ENCODE measurements around the gene P2RX3.
"Not testable (repeated sequence)": the region's sequence is repeated elsewhere in the genome, so short reads cannot be mapped to it uniquely, and the experiment has no call there.

The P2RX3 gene

GRCh38 chr11:57335023-57335342 is 3.2 kb upstream of the P2RX3 start:
- in situ Hi-C loops (cut with MboI; ENCODE audit: low pct_unique_long_range_greater_than_20kb, low sequenced_read_pairs, unreplicated experiment): no loop called here
- DNase-seq (ENCODE audit: low spot score): no peak
- TF ChIP-seq, protein P1, sequence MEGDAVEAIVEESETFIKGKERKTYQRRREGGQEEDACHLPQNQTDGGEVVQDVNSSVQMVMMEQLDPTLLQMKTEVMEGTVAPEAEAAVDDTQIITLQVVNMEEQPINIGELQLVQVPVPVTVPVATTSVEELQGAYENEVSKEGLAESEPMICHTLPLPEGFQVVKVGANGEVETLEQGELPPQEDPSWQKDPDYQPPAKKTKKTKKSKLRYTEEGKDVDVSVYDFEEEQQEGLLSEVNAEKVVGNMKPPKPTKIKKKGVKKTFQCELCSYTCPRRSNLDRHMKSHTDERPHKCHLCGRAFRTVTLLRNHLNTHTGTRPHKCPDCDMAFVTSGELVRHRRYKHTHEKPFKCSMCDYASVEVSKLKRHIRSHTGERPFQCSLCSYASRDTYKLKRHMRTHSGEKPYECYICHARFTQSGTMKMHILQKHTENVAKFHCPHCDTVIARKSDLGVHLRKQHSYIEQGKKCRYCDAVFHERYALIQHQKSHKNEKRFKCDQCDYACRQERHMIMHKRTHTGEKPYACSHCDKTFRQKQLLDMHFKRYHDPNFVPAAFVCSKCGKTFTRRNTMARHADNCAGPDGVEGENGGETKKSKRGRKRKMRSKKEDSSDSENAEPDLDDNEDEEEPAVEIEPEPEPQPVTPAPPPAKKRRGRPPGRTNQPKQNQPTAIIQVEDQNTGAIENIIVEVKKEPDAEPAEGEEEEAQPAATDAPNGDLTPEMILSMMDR (IDR thresholded peaks at IDR 0.05; ENCODE audit: extremely low read depth, insufficient read depth, missing control alignments): no peak

DNA sequence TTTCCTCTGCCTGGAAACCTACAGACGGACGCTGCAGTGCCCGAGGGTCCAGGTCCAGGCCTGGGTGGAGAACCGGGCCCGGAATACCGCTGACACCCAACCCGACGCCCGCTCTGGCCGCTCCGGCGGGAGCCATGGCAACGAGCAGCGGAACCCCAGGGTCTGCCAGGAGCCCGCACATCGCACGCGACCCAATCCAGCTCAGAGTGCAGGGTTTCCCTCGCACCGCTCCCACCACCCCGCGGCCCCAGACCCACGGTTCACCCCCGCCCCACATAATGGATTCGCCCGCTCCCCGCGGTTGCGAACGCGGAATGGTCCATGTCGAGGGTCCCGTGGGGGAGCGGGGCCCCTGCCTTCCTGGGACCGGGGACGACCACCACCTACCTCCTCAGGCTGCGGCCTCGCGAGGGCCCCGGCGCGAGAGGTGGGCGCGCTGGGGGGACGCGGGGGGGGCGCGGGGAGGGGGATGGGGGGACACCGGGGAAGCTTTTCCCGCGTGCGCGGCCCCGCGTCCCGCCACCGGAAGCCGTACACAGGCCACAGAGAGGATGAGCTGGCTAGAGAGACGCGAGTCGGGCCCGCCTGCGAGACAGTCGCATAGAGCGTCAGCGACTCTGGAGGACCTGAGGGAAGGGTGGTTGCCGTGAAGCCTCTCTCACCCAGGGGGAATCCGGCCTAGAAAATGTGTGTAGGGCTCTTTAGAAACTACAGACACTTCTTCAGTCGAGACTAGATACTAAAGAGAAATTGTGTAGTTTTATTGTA is 2.6 kb upstream of the P2RX3 start, which contains the start of gene SSRP1:
Gene SSRP1, minus strand, starts transcription at position 550 of the 768 bp plus-strand sequence. CDS start 771 bp downstream, outside the sequence.
- TF ChIP-seq, protein P1 (IDR thresholded peaks at IDR 0.05; ENCODE audit: extremely low read depth, insufficient read depth, missing control alignments): peak; percentile 26
- DNase-seq (ENCODE audit: low spot score): peak; percentile 94
- in situ Hi-C loops (cut with MboI; ENCODE audit: low pct_unique_long_range_greater_than_20kb, low sequenced_read_pairs, unreplicated experiment): no loop called here

- in situ Hi-C loops (cut with MboI; ENCODE audit: low pct_unique_long_range_greater_than_20kb, low sequenced_read_pairs, unreplicated experiment): no loop called here
- TF ChIP-seq, protein P1 (IDR thresholded peaks at IDR 0.05; ENCODE audit: extremely low read depth, insufficient read depth, missing control alignments): no peak
- DNase-seq (ENCODE audit: low spot score): no peak
These were observed 2.0 kb upstream of the P2RX3 start for GRCh38 chr11:57336111-57336666.

GRCh38 chr11:57336856-57337255 is 1.3 kb upstream of the P2RX3 start:
- in situ Hi-C loops (cut with MboI; ENCODE audit: low pct_unique_long_range_greater_than_20kb, low sequenced_read_pairs, unreplicated experiment): not testable (repeated sequence)

DNA sequence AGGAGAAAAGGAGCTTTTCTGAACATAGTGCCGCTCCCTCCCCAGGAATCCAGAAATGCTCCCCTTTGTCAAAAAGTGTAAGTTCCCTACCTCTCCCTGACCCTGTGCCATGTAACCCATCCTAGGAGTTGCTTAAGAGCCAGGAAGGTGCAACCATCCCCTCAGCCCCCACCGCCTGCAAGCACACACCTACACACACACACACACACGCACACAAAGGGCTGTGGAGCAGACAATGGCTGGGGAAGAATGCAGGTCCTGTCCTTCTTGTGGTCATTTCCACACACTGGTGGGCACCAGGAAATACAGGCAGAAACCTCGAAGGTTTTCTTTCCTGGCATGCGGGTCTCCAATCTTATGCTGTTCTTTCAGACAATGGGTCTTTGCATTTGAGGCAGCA is 1.2 kb downstream of the P2RX3 start:
- TF ChIP-seq, protein P1 (IDR thresholded peaks at IDR 0.05; ENCODE audit: extremely low read depth, insufficient read depth, missing control alignments): no peak
- no peak for DNase-seq (ENCODE audit: low spot score)
- in situ Hi-C loops (cut with MboI; ENCODE audit: low pct_unique_long_range_greater_than_20kb, low sequenced_read_pairs, unreplicated experiment): no loop called here

More at GRCh38 chr11:57336856-57337255, 1.3 kb upstream of the P2RX3 start:
- DNase-seq (ENCODE audit: low spot score): not testable (repeated sequence)

DNA sequence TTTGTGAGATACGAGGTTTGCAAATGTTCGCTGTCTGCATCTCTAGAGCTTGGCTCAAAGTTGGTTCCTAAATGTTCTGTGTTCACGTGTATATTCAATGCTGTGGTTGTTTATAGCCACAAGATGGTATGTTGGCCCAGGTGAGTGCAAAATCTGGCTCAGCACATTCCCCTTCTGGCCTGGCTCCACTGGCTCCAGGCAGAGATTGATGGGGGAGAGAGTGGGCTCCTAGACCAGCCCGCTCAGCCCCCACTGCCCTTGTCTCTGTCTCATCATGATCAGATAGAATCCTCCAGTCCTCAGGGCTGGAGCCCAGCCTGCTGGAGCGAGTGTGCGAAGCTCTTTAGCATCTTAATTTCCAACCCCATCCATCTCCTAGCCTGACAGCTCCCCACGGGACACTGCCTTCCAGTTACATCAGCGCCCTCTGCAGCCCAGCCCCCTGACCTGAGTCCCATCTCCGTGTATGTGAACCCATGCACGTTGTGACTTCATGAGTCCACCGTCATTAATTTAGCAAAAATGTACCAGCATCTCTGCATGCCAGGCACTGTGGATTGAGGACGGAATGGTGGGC is 2.0 kb downstream of the P2RX3 start:
- in situ Hi-C loops (cut with MboI; ENCODE audit: low pct_unique_long_range_greater_than_20kb, low sequenced_read_pairs, unreplicated experiment): no loop called here
- TF ChIP-seq, protein P1 (IDR thresholded peaks at IDR 0.05; ENCODE audit: extremely low read depth, insufficient read depth, missing control alignments): peak; percentile 23
- no peak for DNase-seq (ENCODE audit: low spot score)

DNA sequence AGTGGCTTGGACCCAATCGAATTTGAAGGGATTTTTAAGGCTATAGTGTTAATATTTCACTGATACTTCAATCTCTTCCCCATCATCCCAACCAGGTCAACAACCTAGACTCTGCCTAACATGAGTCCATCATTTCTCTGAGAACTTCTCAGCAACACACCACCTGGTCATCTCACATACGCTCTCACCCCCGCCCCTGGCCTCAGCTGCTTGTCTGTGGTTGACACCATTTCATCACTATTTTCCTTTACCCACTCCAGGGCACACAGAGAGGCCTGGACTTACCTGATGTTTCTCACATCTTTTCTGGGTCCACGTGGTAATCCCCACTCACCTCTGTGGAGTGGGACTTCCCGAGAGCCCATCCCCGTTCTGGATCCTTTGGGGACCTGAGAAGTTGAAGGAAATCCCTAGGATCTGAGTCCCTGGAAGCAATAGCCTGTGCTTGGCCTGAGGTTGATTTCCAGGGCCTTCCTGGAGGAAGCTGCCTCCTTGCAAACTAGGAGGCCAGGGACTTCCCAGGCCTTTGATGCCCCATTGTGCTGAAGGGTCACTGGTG is 3.2 kb downstream of the P2RX3 start:
- no peak for DNase-seq (ENCODE audit: low spot score)
- in situ Hi-C loops (cut with MboI; ENCODE audit: low pct_unique_long_range_greater_than_20kb, low sequenced_read_pairs, unreplicated experiment): no loop called here
- TF ChIP-seq, protein P1 (IDR thresholded peaks at IDR 0.05; ENCODE audit: extremely low read depth, insufficient read depth, missing control alignments): no peak

Data from GM13977 (cell line).